ENCODE data around the gene PIK3R1.

PIK3R1 gene

GRCh38 chr5:68331192-68332079 lies 115.9 kb downstream of the PIK3R1 start:
- no peak for DNase-seq (ENCODE audit: low read depth)

- DNase-seq (ENCODE audit: low read depth) = no peak
These were observed 116.5 kb downstream of the PIK3R1 start for GRCh38 chr5:68332080-68332451.

- no peak for DNase-seq (ENCODE audit: low read depth)
These were observed 117.0 kb downstream of the PIK3R1 start for GRCh38 chr5:68332556-68332955.

- DNase-seq (ENCODE audit: low read depth) = no peak
These were observed 118.3 kb downstream of the PIK3R1 start for GRCh38 chr5:68333649-68334552.

DNA sequence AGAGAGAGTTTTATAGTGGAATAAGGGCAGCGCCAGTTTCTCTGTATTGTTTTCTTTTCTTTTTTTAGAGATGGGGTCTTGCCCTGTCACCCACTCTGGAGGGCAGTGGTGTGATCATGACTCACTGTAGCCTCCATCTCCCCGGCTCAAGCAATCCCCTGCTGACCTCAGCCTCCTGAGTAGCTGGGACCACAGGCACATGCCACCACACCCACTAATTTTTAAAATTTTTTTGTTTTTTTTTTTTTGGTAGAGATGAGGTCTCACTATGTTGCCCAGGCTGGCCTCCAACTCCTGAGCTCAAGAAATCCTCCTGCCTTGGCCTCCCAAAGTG lies 119.0 kb downstream of the PIK3R1 start:
- no peak for DNase-seq (ENCODE audit: low read depth)

DNA sequence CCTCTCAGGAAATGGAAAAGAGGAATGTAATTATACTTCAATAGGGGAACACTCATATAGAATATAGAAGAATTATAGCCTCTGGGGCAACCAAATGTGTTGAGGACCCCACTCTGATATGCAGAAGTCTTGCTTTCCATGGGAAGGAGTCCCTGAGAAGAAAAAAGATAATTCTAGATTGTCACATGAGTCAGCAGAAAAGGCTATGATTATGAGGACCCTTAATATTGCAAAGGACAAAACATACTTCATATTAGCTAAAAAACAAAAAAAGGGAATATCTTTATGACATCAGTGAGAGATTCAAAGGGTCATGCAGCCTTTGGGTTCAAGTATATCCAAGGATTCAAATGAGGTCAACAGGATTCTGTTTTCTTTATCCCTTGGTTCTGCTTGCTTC lies 119.5 kb downstream of the PIK3R1 start:
- DNase-seq (ENCODE audit: low read depth) = no peak

GRCh38 chr5:68336200-68336599 lies 120.6 kb downstream of the PIK3R1 start:
- DNase-seq (ENCODE audit: low read depth) = no peak

GRCh38 chr5:68337235-68337634 lies 121.7 kb downstream of the PIK3R1 start:
- DNase-seq (ENCODE audit: low read depth) = no peak

DNA sequence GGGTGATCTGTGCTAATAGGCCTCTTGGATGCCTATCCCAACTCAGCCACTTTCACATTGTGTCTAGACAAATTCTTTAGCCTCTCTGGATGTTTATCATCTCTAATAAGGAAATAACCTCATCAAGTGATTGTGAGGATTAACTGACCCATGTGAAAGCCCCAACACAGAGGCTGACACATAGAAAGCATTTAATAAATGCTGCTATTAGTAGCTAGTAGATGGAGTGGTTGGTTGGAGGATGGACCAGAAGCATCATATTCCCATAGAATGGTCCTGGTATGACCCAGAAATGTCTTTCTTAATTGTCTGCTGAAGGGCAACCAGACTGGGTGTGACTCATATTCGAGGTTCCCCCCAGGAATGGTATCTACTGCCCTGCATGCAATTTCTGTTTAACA lies 124.4 kb downstream of the PIK3R1 start:
- DNase-seq (ENCODE audit: low read depth) = no peak

DNA sequence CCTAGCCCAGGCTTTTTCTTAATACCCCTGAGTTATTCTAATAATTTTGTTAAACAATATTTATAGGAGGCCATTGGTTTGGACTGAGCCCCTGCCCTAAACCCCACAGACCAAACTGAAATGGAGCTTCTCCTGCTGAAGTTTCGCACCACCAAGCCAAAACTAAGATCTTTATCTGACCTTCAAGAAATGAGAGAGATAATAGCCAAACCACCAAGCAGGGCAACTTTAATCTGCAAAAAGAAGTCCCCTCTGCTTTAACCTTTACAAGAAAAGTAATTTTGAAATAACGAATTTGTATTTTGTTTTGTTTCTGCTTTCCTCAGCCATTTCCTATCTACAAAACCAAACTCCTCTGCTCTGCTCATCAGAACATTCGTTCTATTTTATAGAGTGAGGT lies 125.5 kb downstream of the PIK3R1 start:
- no peak for DNase-seq (ENCODE audit: low read depth)

- DNase-seq (ENCODE audit: low read depth) = no peak
These were observed 127.1 kb downstream of the PIK3R1 start for GRCh38 chr5:68342693-68343092.

- peak; percentile 16 for DNase-seq (ENCODE audit: low read depth)
These were observed 127.9 kb downstream of the PIK3R1 start for GRCh38 chr5:68343421-68343826.

- DNase-seq (ENCODE audit: low read depth) = no peak
These were observed 129.0 kb downstream of the PIK3R1 start for GRCh38 chr5:68344447-68345111.

- DNase-seq (ENCODE audit: low read depth) = no peak
These were observed 129.6 kb downstream of the PIK3R1 start for GRCh38 chr5:68345171-68345570.

GRCh38 chr5:68345582-68345981 lies 130.0 kb downstream of the PIK3R1 start:
- no peak for DNase-seq (ENCODE audit: low read depth)

GRCh38 chr5:68347536-68347935 lies 132.0 kb downstream of the PIK3R1 start:
- DNase-seq (ENCODE audit: low read depth) = no peak

DNA sequence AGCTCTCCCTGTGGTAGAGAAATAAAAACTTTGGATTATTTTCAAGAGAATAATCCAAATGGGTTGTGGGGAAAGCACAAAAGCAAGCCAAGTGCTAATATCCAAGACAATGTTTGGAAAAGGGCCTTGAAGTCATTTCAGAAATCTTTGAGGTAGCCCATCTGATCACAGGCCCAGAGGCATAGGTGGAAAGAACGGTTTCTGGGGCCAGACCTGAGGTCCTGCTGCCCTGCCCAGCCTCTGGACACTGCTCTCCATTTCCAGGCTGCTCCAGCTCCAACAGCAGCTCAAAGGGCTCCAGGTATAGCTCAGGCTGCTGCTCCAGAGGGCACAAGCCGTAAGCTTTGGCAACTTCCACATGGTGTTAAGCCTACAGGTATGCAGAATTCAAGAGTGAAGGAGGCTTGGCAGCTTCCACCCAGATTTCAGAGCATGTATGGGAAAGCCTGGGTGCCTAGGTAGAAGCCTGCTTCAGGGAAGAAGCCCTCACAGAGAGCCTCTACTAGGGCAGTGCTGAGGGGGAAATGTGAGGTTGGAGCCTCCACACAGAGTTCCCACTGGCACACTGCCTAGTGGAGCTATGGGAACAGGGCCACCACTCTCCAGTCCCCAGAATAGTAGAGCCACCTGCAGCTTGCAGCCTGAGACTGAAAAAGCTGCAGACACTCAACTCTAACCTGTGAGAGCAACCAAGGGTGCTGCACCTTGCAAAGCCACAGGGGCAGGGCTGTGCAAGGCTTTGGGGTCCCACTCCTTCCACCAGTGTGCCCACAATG lies 133.1 kb downstream of the PIK3R1 start:
- no peak for DNase-seq (ENCODE audit: low read depth)

DNA sequence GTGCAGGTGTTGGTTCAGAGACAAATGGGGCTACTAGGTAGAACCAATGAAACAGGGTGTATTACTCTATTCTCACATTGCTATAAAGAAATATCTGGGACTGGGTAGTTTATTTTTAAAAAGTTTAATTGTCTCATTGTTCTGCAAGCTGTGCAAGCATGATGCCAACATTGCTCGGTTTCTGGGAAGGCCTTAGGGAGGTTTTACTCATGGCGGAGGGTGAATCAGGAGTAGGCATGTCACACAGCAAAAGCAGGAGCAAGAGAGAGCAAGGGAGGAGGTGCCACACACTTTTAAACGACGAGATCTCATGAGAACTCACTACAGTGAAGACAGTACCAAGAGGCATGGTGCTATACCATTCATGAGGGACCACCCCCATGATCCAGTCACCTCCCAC lies 134.6 kb downstream of the PIK3R1 start:
- no peak for DNase-seq (ENCODE audit: low read depth)

Measured in activated T-cell treated with anti-CD3 and anti-CD28 coated beads for 24 hours (primary cell).